GM12865 (cell line): ENCODE results near the gene SLC35B2.

Experiments
- DNase-seq: peaks from one replicate; pipeline ENCODE4 v3.0.0; 2010; ENCODE audit warnings: low read depth
- H3K4me3 ChIP-seq: 2 replicates; pipeline ENCODE4 v1.5.1; 2011; ENCODE audit warnings: mild to moderate bottlenecking, low read depth, low read length, control low read depth
- CTCF ChIP-seq: IDR thresholded peaks from 2 replicates; pipeline ENCODE4 v1.5.1; 2011; ENCODE audit warnings: low read length, control low read depth, low read depth, inconsistent platforms; ENCODE audit not compliant: insufficient read depth; ENCODE audit errors: missing control alignments

The SLC35B2 gene

GRCh38 chr6:44226368-44227147 lies 30.8 kb downstream of the SLC35B2 start:
- no peak overlapping the region for H3K4me3 ChIP-seq
- TF ChIP-seq CTCF: no peak
- DNase-seq: no peak

DNA sequence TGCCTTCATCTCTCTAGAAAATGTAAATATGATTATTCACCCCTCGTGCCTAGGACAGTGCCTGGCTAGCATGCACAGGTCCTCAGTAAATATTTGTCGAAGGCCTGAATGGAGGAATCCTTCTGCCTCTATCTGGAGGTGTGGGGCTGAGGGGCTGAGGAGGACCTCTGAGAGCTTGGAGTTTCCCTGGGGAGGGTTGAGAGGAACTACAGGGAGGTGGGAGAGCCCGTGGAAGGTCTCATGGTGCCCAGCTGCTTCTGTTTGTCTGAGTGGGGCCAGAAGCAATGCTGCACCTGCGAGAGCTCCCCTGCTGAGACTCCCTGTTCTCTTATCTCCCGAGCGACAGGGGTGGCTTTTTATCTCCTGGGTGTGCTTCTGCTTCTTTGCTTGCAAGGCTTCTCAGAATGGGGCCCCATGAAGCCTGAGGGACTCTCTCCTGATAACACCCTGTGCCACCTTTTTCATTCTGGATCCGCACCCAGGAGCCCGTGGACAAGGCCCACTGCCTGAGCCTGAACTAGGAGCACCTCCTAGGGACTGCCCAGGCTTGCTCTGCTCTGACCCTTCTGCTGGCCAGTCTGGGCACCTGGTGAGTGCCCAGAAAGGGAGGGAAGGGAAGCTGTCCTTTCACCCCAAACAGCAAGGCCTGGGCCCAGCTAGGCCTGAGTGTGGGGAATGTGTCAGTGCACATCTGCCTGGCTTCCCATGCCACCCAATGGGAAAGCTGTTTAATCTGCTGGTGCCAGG lies 31.6 kb downstream of the SLC35B2 start:
- no peak for DNase-seq
- H3K4me3 ChIP-seq: no peak overlapping the region
- TF ChIP-seq CTCF: no peak

GRCh38 chr6:44224965-44225305 lies 32.4 kb downstream of the SLC35B2 start:
- DNase-seq: no peak
- TF ChIP-seq CTCF: no peak
- H3K4me3 ChIP-seq: no peak overlapping the region; the same call in 1 of the 2 replicates

- TF ChIP-seq CTCF: no peak
- peak; percentile 43 for DNase-seq
- peak overlapping the region; percentile 51 for H3K4me3 ChIP-seq
Observed at GRCh38 chr6:44224029-44224964, 33.0 kb downstream of the SLC35B2 start.

DNA sequence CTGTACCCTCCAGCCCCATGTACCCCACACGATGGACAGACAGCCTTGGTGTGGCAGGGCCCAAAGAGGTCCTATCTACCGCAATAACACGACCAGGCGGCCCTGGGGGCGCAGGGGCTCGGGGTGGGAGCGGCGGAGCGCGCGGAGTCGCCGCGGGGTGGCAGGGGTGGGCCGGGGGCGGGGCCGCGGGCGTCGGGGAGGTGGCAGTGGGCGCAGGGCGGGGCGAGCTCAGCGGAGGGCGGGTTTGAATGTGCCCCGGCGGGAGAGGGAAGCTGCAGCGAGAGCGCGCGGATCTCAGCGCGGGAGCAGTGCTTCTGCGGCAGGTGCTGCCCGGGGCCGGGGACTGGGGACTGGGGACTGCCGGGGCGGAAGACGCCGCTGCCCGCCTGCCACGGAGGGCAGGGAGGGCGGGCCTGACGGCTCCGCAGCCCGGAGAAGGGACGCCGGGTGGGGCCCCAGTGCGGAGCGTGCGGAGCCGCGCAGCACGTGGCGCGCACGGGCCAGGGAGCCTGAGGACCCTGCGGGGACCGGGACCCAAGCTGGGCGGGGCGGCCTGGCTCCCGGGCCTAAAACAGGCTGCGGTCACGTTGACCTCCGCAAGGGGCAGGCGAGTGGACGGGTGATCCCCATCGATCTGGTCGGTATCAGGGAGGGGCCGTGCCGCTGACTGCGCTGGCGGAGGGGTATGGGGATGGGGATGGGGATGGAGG lies 33.9 kb downstream of the SLC35B2 start, which contains the start of gene SLC29A1:
TSS of gene SLC29A1 (plus strand) at position 277 of the 710 bp plus-strand sequence. CDS start 3,719 bp downstream, outside the sequence.
- peak; percentile 4 for TF ChIP-seq CTCF
- DNase-seq: peak; percentile 86
- peak within 1 kb of the TSS; percentile 51 for H3K4me3 ChIP-seq

- H3K4me3 ChIP-seq: peak overlapping the region; percentile 51
- no peak for DNase-seq
- no peak for TF ChIP-seq CTCF
Observed at GRCh38 chr6:44222486-44223318, 34.6 kb downstream of the SLC35B2 start.
